Ishikawa (cell line): ENCODE measurements around the gene TBCE.

Experiments used
- CEBPB ChIP-seq: IDR thresholded peaks from 2 replicates; pipeline ENCODE4 v1.6.1; 2012
- MAX ChIP-seq: IDR thresholded peaks from 2 replicates; pipeline ENCODE4 v1.6.1; 2012
- NFIC ChIP-seq: IDR thresholded peaks from 2 replicates; pipeline ENCODE4 v1.6.1; 2012
- REST ChIP-seq: IDR thresholded peaks from 2 replicates; pipeline ENCODE4 v1.6.1; 2012; ENCODE audit warnings: low read depth, mild to moderate bottlenecking
- USF1 ChIP-seq: IDR thresholded peaks from 2 replicates; pipeline ENCODE4 v1.6.1; 2012
- YY1 ChIP-seq: IDR thresholded peaks from 2 replicates; pipeline ENCODE4 v1.6.1; 2012; ENCODE audit warnings: low read depth

Gene TBCE

DNA sequence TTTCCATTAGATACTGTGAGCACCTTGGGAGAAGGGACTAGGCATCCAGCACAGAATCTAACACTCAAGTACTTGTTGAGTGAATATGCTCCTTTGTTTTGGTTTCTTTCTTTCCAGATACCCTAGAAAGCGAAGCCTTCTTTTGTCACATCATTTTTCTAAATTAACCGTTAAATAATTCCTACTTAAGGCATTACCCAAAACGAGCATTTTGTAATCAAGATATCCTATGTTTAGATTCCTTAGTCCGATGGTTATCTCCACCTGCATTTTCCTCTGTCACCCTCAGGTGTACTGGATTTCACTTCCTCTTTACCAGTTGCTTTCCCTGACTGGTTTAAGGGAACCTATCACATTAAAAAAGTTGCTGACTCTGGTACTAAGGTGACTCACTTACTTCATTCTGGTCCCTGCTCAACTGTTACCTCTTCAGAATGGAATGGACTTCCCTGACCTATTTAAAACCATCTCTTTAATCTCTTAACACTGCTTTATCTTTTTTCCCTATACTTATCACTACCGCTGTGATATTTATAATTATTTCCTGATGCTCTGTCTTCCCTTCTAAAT, 133.8 kb downstream of the TBCE start:
- TF ChIP-seq REST (no peak), YY1 (no peak), CEBPB (no peak), NFIC (no peak), MAX (no peak), USF1 (no peak)
